Stimulated activated CD8-positive, alpha-beta memory T cell treated with anti-CD3 and anti-CD28 coated beads, Interleukin-4, amount 100 ng/mL, for 24 hours (primary cell): ENCODE measurements around the gene TCP11X1.
"Not testable (repeated sequence)": the region's sequence is repeated elsewhere in the genome, so short reads cannot be mapped to it uniquely, and the experiment has no call there.

Experiments
- DNase-seq: peaks from one replicate; pipeline ENCODE4 v3.0.0-alpha.2; 2020; ENCODE audit warnings: low read depth

The TCP11X1 gene

DNA sequence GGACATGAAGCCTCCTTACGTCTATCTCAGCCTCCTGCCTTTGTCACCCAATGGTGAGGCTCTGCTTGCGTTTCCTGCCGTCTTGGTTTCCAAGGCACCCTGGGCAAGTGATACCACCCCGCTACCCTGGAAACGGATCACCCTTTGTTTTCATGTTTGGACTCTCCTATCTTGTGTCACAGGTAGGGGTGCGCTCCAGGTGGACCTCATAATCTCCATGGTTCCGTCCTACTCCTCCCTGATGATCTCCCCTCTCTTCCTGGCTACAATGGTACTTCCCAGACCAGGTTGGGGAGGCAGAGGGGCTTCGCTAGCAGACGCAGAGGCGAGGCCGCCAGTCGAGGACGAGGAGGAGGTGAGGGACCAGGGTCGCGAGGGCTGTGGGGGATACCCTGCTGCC lies at the start of gene TCP11X1:
Gene TCP11X1 (plus strand): TSS at position 316 of the 400 bp plus-strand sequence.
- not testable (repeated sequence) for DNase-seq

DNA sequence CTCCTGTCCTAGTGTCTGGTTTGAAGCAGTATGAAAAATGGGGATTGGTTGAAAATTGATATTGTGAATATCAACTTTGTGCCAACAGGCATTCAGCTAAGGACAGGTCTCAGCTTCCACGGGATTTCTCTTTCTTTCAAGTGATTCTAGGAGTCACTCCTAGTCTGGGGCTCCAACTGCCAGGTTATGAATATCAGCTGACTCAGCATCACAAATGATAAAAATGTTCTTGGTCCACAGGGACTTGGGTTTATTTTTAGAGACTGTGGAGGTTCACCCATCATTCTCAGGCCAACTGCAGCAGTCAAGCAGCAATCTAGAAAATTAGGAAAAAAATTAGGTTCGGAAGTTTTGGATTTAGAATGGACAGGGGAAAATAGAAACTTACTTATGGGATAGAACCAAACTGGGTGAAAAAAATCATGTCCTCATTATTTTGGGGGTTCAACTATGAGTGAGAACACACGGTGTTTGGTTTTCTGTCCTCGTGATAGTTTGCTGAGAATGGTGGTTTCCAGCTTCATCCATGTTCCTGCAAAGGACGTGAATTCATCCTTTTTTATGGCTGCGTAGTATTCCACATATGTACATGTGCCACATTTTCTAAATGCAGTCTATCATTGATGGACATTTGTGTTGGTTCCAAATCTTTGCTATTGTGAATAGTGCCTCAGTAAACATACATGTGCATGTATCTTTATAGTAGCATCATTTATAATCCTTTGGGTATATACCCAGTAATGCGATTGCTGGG lies 29.0 kb upstream of the TCP11X1 start:
- no peak for DNase-seq

DNA sequence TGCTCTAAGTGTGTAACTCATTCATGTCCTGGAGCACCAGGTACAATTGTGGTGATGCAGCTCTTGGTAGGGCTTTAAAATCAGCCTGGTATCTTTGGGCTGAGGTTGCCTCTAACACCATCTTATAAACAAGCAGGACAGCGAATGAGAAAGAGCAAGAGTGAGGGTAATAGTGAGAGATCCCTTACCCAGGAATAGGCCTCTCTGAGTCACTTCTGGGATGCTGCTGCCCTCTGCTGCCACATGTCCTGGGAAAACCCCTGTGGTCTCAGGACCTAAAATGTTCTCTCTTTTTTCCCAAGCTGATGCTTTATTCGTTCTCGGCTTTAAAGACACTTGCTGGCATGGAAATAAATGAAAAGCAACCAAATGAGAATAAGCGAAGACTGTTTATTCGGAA lies 7.2 kb upstream of the TCP11X1 start:
- not testable (repeated sequence) for DNase-seq

DNA sequence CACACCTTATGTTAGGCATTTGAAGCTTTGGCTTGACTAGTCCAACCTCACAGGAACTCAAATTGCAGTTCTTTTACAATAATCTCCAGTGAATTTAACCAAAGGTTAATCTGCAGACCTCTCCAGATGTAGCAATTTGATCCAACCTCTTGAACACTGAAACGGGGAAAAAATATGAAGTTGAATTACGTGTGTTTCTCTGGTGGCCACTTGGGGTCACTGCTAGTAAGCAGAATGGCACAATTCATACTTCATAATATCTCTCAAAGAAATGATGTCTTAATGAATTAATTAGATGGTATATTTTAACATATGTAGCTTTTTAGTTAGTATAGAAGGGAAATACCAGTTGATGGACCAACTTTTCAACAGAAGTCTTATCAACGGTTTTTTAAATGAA lies 1.4 kb downstream of the TCP11X1 start:
- DNase-seq, result not testable (repeated sequence)

DNA sequence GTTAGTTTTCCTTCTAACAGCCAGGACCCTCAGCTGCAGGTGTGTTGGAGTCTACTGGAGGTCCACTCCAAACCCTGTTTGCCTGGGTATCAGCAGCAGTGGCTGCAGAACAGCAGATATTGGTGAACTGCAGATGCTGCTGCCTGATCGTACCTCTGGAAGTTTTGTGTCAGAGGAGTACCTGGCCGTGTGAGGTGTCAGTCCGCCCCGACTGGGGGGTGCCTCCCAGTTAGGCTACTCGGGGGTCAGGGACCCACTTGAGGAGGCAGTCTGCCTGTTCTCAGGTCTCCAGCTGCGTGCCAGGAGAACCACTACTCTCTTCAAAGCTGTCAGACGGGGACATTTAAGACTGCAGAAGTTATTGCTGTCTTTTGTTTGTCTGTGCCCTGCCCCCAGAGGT lies 20.6 kb downstream of the TCP11X1 start:
- DNase-seq, result not testable (repeated sequence)

DNA sequence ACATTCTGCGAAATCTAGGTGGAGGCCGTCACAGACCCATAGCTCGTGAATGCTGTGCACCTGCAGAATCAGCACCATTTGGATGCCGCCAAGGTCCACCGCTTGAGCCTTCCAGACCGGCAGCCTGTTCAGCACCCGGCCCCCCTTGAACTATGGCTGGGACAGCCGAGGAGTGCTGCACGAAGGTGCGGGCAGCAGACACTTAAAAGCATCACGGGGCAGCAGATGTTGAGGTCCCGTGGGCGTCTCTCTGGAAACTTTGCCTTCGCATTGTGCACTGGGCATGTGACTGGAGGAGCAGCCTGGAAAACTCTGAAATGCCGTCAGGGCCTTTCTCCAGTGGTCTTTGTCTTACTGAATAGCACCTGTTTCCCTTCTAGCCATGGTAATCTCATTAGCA lies 25.2 kb downstream of the TCP11X1 start:
- DNase-seq, result not testable (repeated sequence)

DNA sequence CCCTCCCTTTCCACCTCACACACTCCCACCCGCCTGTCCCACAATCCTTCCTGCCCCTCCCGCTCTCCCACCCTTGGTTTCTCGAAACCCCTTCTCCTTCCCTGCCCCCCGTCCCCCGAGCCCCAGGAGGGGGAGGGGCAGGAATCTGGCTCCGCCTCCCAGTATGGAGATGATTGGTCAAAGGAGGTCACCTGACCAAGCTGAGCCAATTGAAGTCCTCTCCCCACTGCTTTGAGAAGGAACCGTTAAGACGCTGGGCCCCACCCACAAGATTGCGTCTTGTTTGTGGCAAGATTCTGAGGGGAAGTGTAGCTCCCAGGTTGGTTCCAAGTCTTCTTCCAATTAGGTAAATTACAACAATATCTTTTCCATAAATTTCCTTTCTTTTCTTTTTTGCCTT lies 31.8 kb downstream of the TCP11X1 start, which contains the start of gene NXF2:
Gene NXF2 (plus strand): TSS at position 275 of the 400 bp plus-strand sequence. CDS start 59,912 bp downstream, outside the sequence.
- DNase-seq, result not testable (repeated sequence)

DNA sequence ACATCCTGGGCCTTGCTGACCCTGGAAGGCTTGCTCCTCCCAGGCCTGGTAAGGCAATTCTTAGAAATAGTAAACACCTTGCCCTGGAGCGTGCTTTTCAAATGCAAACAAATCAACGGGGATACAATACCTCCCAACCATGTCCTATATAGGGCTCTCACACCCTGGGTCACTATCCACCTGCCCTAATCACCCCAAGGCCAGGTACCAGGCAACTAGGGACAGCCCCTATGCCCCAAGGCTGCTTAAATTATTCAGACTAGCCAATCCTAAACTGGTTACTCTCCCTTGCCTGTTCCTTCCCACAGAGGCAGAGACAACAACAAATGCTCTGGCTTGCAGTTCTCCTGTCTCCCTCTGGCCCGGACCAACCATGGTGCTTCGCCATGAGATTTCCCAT lies 57.1 kb downstream of the TCP11X1 start:
- not testable (repeated sequence) for DNase-seq
